Neural progenitor cell (in vitro differentiated cells): ENCODE results near the gene RAPGEF4. TPM values are rescaled to one million over a fixed set of nuclear protein-coding genes. Genes with fewer than 3 reads are reported as not detected.

Experiments used
- DNase-seq: peaks from one replicate; pipeline ENCODE4 v3.0.0-alpha.2; 2016; ENCODE audit warnings: low spot score
- H2AFZ ChIP-seq: fragments of 200-600 bp; sonication (generic); replicated peaks from 2 replicates; pipeline ENCODE4 v1.6.1; 2016; ENCODE audit warnings: antibody characterized with exemption
- H3F3A ChIP-seq: fragments of 200-600 bp; sonication (generic); 2 replicates; pipeline ENCODE4 v1.6.1; 2016; ENCODE audit warnings: antibody characterized with exemption, low read depth
- H3K27ac ChIP-seq: fragments of 200-600 bp; sonication (generic); 2 replicates; pipeline ENCODE4 v1.5.1; 2016; ENCODE audit warnings: mild to moderate bottlenecking
- H3K27me3 ChIP-seq: fragments of 200-600 bp; sonication (generic); 2 replicates; pipeline ENCODE4 v1.6.1; 2016; ENCODE audit warnings: mild to moderate bottlenecking, moderate library complexity
- H3K36me3 ChIP-seq: fragments of 200-600 bp; sonication (generic); 2 replicates; pipeline ENCODE4 v1.5.1; 2016
- H3K4me1 ChIP-seq: fragments of 200-600 bp; sonication (generic); 2 replicates; pipeline ENCODE4 v1.6.1; 2016; ENCODE audit warnings: mixed run types
- H3K4me2 ChIP-seq: fragments of 200-600 bp; sonication (generic); 2 replicates; pipeline ENCODE4 v1.6.1; 2016
- H3K4me3 ChIP-seq: fragments of 200-600 bp; sonication (generic); 2 replicates; pipeline ENCODE4 v1.5.1; 2016
- H3K79me2 ChIP-seq: fragments of 200-600 bp; sonication (generic); 2 replicates; pipeline ENCODE4 v1.6.1; 2016; ENCODE audit warnings: low read depth
- H3K9ac ChIP-seq: fragments of 200-600 bp; sonication (generic); 2 replicates; pipeline ENCODE4 v1.6.1; 2016
- H3K9me3 ChIP-seq: fragments of 200-600 bp; sonication (generic); 2 replicates; pipeline ENCODE4 v1.5.1; 2016; ENCODE audit warnings: low read depth
- H4K20me1 ChIP-seq: fragments of 200-600 bp; sonication (generic); 2 replicates; pipeline ENCODE4 v1.6.1; 2016; ENCODE audit warnings: low read depth
- H3K27ac Mint-ChIP-seq: 3 replicates; pipeline ENCODE4 v1.8.0; 2021; ENCODE audit warnings: mixed read lengths
- H3K27me3 Mint-ChIP-seq: 2 replicates; pipeline ENCODE4 v1.8.0; 2022; ENCODE audit warnings: low read depth, mild to moderate bottlenecking, inconsistent platforms, moderate library complexity, mixed read lengths; ENCODE audit not compliant: insufficient read depth
- H3K36me3 Mint-ChIP-seq: 3 replicates; pipeline ENCODE4 v1.8.0; 2021; ENCODE audit warnings: mixed read lengths
- H3K4me1 Mint-ChIP-seq: 3 replicates; pipeline ENCODE4 v1.8.0; 2021; ENCODE audit warnings: mixed read lengths
- H3K4me3 Mint-ChIP-seq: 3 replicates; pipeline ENCODE4 v1.8.0; 2021; ENCODE audit warnings: mild to moderate bottlenecking, moderate library complexity, mixed read lengths
- H3K9me3 Mint-ChIP-seq: 3 replicates; pipeline ENCODE4 v1.8.0; 2020; ENCODE audit warnings: mixed read lengths
- EZH2 ChIP-seq: fragments of 200-600 bp; sonication (generic); IDR thresholded peaks from 2 replicates; pipeline ENCODE4 v1.6.1; 2017; ENCODE audit warnings: antibody characterized with exemption, mild to moderate bottlenecking, moderate library complexity
- EZH2phosphoT487 ChIP-seq: fragments of 200-600 bp; sonication (generic); IDR thresholded peaks from 2 replicates; pipeline ENCODE4 v1.6.1; 2017; ENCODE audit warnings: antibody characterized with exemption
- total RNA-seq: library from RNA; depleted of rRNA; stranded (reverse); fragments of >200 nt; gene quantifications from 2 replicates; pipeline ENCODE4 v1.2.3, GENCODE V29; 2015; ENCODE audit warnings: low replicate concordance
- TF ChIP-seq, protein P1 (sequence below): fragments of 200-600 bp; sonication (generic); IDR thresholded peaks from 2 replicates; pipeline ENCODE4 v1.5.1; 2017; ENCODE audit warnings: antibody characterized with exemption, mild to moderate bottlenecking

RAPGEF4 gene
- total RNA-seq, 1 donor from 2014 or later = 1.8 TPM

- no peaks in the 10 kb centered on the region for H4K20me1 ChIP-seq
- peaks cover 6% of the 10 kb centered on the region for H3K9me3 Mint-ChIP-seq
- TF ChIP-seq EZH2phosphoT487 (no peak), EZH2 (no peak)
- TF ChIP-seq, protein P1, sequence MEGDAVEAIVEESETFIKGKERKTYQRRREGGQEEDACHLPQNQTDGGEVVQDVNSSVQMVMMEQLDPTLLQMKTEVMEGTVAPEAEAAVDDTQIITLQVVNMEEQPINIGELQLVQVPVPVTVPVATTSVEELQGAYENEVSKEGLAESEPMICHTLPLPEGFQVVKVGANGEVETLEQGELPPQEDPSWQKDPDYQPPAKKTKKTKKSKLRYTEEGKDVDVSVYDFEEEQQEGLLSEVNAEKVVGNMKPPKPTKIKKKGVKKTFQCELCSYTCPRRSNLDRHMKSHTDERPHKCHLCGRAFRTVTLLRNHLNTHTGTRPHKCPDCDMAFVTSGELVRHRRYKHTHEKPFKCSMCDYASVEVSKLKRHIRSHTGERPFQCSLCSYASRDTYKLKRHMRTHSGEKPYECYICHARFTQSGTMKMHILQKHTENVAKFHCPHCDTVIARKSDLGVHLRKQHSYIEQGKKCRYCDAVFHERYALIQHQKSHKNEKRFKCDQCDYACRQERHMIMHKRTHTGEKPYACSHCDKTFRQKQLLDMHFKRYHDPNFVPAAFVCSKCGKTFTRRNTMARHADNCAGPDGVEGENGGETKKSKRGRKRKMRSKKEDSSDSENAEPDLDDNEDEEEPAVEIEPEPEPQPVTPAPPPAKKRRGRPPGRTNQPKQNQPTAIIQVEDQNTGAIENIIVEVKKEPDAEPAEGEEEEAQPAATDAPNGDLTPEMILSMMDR = no peak
- H3K27ac ChIP-seq = no peak overlapping the region
- H3K9me3 ChIP-seq = no peaks in the 10 kb centered on the region
- no peaks in the 10 kb centered on the region for H3K4me1 ChIP-seq
- H3K27me3 Mint-ChIP-seq = peaks cover 3% of the 10 kb centered on the region
- H3K4me3 Mint-ChIP-seq = peak overlapping the region; percentile 17
- H3K4me3 ChIP-seq = no peak overlapping the region
- H3K36me3 ChIP-seq = no peaks in the 10 kb centered on the region
- DNase-seq = no peak
- H3K27ac Mint-ChIP-seq = peak overlapping the region; percentile 43
- H3K27me3 ChIP-seq = no peaks in the 10 kb centered on the region
- H3K4me2 ChIP-seq = no peak overlapping the region
- H3K9ac ChIP-seq = no peak overlapping the region
- H2AFZ ChIP-seq = no peak overlapping the region
- H3K79me2 ChIP-seq = no peaks in the 10 kb centered on the region
- H3F3A ChIP-seq = no peaks in the 10 kb centered on the region
- H3K36me3 Mint-ChIP-seq = peaks cover 5% of the 10 kb centered on the region
- peaks cover 26% of the 10 kb centered on the region for H3K4me1 Mint-ChIP-seq
Observed at GRCh38 chr2:172725284-172725683, 10.4 kb upstream of the RAPGEF4 start.

GRCh38 chr2:172725746-172726145 lies 9.9 kb upstream of the RAPGEF4 start:
- no peak overlapping the region for H3K27ac ChIP-seq
- H3K9me3 Mint-ChIP-seq = peaks cover 1% of the 10 kb centered on the region

GRCh38 chr2:172726172-172726735 lies 9.4 kb upstream of the RAPGEF4 start:
- Histone ChIP-seq H3K27me3 (no peaks in the 10 kb centered on the region), H3K36me3 (no peaks in the 10 kb centered on the region), H3K79me2 (no peaks in the 10 kb centered on the region), H3K4me1 (no peaks in the 10 kb centered on the region), H3K9ac (no peak overlapping the region), H2AFZ (peak overlapping the region; percentile 57), H4K20me1 (no peaks in the 10 kb centered on the region), H3K27ac (no peak overlapping the region), H3F3A (no peaks in the 10 kb centered on the region), H3K4me3 (no peak overlapping the region), H3K4me2 (no peak overlapping the region), H3K9me3 (no peaks in the 10 kb centered on the region)
- H3K4me3 Mint-ChIP-seq = no peak overlapping the region
- H3K27ac Mint-ChIP-seq = peak overlapping the region; percentile 13
- no peak for TF ChIP-seq EZH2
- TF ChIP-seq, protein P1 = no peak
- TF ChIP-seq EZH2phosphoT487 = no peak
- H3K4me1 Mint-ChIP-seq = peaks cover 26% of the 10 kb centered on the region
- peaks cover 3% of the 10 kb centered on the region for H3K27me3 Mint-ChIP-seq
- H3K36me3 Mint-ChIP-seq = no peaks in the 10 kb centered on the region
- DNase-seq = no peak
- H3K9me3 Mint-ChIP-seq = no peaks in the 10 kb centered on the region

More at GRCh38 chr2:172725746-172726145, 9.9 kb upstream of the RAPGEF4 start:
- no peaks in the 10 kb centered on the region for H3K27me3 ChIP-seq
- H3K4me1 Mint-ChIP-seq = peaks cover 26% of the 10 kb centered on the region
- no peak overlapping the region for H3K4me2 ChIP-seq
- H3K36me3 ChIP-seq = no peaks in the 10 kb centered on the region
- DNase-seq = no peak
- TF ChIP-seq EZH2 (no peak), EZH2phosphoT487 (no peak)
- TF ChIP-seq, protein P1 = no peak
- peak overlapping the region; percentile 43 for H3K27ac Mint-ChIP-seq
- H4K20me1 ChIP-seq = no peaks in the 10 kb centered on the region
- H3K4me3 ChIP-seq = no peak overlapping the region
- peak overlapping the region; percentile 17 for H3K4me3 Mint-ChIP-seq
- H3K9ac ChIP-seq = no peak overlapping the region
- no peaks in the 10 kb centered on the region for H3K4me1 ChIP-seq
- no peaks in the 10 kb centered on the region for H3F3A ChIP-seq
- H3K9me3 ChIP-seq = no peaks in the 10 kb centered on the region
- H3K79me2 ChIP-seq = no peaks in the 10 kb centered on the region
- H3K36me3 Mint-ChIP-seq = peaks cover under 1% of the 10 kb centered on the region
- H3K27me3 Mint-ChIP-seq = peaks cover 3% of the 10 kb centered on the region
- peak overlapping the region; percentile 57 for H2AFZ ChIP-seq
